Measurements from ENCODE around the gene ANKRD30BL. TPM values are rescaled to one million over a fixed set of nuclear protein-coding genes. Genes with fewer than 3 reads are reported as not detected.
"Not testable (repeated sequence)": the region's sequence is repeated elsewhere in the genome, so short reads cannot be mapped to it uniquely, and the experiment has no call there.

Gene ANKRD30BL, protein sequence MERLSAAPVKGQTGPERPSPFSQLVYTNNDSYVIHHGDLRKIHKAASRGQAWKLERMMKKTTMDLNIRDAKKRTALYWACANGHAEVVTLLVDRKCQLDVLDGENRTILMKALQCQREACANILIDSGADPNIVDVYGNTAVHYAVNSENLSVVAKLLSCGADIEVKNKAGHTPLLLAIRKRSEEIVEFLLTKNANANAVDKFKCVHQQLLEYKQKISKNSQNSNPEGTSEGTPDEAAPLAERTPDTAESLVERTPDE
- under 1 TPM in 1 of 7 donors, not detected in 6; 0.60 TPM for total RNA-seq
- polyA plus RNA-seq = under 1 TPM; 0.06 to 0.26 (median 0.18) TPM
- long read RNA-seq, donor 1 = 0 reads
- long read RNA-seq, donor 2 = 0 reads

DNA sequence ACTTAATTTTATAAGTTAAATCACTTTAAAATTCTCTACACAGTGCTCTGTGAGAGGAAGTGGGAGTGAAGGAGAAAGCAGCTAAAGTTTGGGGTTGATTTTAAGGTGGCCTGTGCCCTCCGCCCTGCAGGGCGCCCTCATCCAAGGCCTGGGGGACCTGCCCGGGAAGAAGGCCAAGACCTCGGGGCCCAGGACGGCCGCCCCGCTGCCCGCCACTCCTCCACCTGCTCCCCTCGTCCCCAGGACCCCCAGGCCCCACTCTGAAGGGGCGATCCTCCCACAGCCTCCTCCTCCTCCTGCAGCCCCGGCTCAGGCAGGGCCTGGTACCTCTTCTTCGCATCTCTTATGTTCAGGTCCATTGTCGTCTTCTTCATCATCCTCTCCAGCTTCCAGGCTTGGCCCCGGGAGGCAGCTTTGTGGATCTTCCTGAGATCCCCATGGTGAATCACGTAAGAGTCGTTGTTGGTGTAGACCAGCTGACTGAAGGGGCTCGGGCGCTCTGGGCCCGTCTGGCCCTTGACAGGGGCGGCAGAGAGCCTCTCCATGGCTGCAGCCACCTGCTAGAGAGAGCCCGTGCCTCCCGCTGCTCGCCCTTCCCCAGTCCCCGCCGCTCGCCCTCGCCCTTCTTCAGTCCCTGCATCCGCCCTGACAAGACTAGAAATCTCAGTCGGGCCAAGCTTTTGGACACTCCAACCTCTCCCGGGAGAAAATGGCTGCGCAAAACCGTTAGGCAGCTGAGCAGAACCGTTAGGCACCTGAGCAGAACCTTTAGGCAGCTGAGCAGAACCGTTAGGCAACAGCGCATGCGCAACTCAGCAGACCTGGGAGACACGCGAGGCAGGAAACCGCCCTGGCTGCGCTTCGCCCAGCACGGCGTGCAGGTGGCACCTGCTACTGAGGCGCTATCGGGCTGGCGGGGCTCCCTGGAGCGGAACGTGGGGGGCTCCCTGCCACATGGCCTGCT lies at the start of gene ANKRD30BL:
Gene ANKRD30BL, minus strand, starts transcription at position 792 of the 964 bp plus-strand sequence. Its CDS starts 247 bp downstream, at position 545.
- H3K9me3 ChIP-seq; H3K36me3 ChIP-seq; intact Hi-C loops (cut with DNase I; ENCODE audit: low total_unique reads); H3K4me1 ChIP-seq; H3K4me3 ChIP-seq; DNase-seq; H3K27me3 ChIP-seq (replicated peaks in 1 of 7); H3K27ac ChIP-seq: not testable (repeated sequence)
- WGBS, 5 donors = 84 to 95% (median 87%) methylated on average over 35 to 48 of the region's 48 CpGs

DNA sequence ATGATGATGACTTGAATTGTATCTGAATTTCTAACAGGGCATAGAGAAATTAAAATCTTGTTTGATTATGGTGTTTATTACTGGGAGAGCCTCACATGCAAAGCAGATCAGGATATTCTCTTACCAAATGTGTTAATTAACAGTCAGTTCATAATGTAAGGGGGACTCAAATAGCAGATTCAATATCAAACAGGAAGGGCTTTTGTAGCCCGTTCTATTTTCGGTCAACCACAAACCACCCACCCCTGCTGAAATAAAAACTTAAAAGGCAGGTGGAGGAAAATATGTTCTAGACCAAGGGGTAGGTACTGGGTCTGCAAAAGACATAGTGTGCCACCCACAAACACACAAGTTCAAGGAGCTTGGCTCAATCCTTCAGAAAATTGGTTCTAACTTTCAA lies 41.1 kb upstream of the ANKRD30BL start:
- H3K36me3 ChIP-seq; H3K27ac ChIP-seq; intact Hi-C loops (cut with DNase I; ENCODE audit: low total_unique reads); H3K4me3 ChIP-seq; DNase-seq; H3K4me1 ChIP-seq; H3K27me3 ChIP-seq (replicated peaks in 1 of 7); H3K9me3 ChIP-seq: not testable (repeated sequence)
- 16 to 58% (median 52%) methylated on average over 2 of the region's 2 CpGs for WGBS, 5 donors

DNA sequence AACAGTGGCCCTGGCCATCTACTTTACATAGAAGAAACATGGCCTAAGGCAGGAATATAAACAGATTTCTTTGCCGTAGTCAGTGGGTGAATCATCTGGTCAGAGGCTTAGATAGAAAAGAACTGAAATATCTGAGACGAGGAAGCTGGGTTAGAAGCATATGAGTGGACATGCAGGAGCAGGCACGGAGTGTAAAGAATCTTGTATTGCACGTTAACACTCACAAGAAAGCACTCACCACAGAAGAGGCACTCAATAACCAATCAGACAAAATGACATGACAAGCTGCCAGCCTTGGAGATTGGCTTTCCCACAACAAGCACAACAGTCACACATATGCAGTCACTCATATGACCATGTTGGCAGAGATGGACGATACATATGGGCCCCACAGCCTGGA lies 31.1 kb upstream of the ANKRD30BL start:
- WGBS, 5 donors = 74 to 93% (median 82%) methylated on average over 5 of the region's 5 CpGs
- H3K9me3 ChIP-seq; H3K4me3 ChIP-seq; H3K36me3 ChIP-seq; DNase-seq; H3K27ac ChIP-seq; intact Hi-C loops (cut with DNase I; ENCODE audit: low total_unique reads); H3K27me3 ChIP-seq (replicated peaks in 1 of 7); H3K4me1 ChIP-seq: not testable (repeated sequence)

DNA sequence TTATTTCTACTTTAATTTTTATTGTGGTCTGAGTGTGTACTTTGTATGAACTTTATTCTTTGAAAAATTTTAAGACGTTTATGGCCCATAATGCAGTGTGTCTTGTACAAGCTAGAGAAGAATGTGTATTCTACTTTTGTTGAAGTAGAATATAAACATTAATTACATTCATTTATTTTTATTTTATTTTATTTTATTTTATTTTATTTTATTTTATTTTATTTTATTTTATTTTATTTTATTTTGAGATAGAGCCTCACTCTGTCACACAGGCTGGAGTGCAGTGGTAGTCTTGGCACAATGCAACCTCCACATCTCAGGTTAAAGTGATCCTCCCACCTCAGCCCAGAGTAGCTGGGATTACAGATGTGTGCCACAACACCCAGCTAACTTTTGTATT lies 5.3 kb upstream of the ANKRD30BL start:
- WGBS, 5 donors = 50 to 81% (median 80%) methylated on average over 1 of the region's 1 CpG
- H3K9me3 ChIP-seq = not testable (repeated sequence)

DNA sequence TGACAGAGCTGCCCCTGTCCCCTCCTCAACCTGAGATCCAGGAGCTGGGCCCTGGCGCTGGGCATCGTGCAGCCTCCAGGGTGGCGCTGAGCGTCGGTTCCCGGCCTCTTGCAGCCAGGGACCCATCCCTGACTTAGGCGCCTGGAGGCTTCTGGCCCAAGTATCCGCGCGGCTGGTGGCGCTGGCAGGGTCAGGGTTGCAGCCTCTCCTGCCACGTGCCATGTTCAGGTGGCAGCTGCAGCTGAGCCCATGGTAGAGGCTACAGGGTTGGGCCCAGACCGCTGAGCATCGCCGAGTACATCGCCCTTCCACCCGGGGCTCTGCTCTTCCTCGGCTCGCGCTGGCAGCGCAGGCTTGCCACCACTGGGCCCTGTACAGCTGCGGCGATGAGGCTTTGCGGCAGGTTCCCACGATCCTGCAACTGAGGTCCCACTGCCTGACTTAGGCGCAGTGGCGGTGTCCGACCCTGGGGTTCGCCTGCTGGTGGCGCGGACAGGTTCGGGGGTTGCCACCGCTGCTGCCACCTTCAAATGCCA lies 441 bp upstream of the ANKRD30BL start:
- H3K36me3 ChIP-seq; H3K27me3 ChIP-seq (replicated peaks in 1 of 7); H3K27ac ChIP-seq; H3K4me3 ChIP-seq; H3K9me3 ChIP-seq; H3K4me1 ChIP-seq; DNase-seq; intact Hi-C loops (cut with DNase I; ENCODE audit: low total_unique reads): not testable (repeated sequence)
- 87 to 98% (median 92%) methylated on average over 7 to 33 of the region's 33 CpGs for WGBS, 5 donors

More for the DNA sequence above, 5.3 kb upstream of the ANKRD30BL start:
- H3K27ac ChIP-seq; H3K4me3 ChIP-seq; H3K27me3 ChIP-seq (replicated peaks in 1 of 7); H3K36me3 ChIP-seq; H3K4me1 ChIP-seq; DNase-seq; intact Hi-C loops (cut with DNase I; ENCODE audit: low total_unique reads): not testable (repeated sequence)

DNA sequence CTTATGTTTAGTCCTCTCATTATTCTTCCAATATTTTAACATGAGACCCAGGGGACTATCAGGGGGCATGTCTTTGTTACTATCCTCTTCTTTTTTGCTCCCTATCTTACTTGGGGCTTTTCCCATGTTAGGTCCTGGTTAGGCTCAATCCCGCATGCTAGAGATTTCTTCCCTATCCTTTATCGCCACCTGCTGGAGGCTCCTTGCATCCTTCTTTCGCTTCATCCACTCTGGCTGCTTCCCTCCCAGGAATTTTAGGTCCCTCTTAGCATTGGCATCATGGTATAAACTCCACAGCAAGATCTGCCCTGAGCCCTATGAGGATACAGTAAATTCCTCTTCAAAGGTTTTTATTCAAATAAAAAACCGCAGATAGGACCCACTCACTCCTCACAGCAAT lies 15.0 kb downstream of the ANKRD30BL start:
- 6 to 11% (median 9%) methylated on average over 4 of the region's 4 CpGs for WGBS, 5 donors
- intact Hi-C loops (cut with DNase I; ENCODE audit: low total_unique reads); H3K9me3 ChIP-seq; H3K4me1 ChIP-seq; H3K4me3 ChIP-seq; H3K27me3 ChIP-seq (replicated peaks in 1 of 7); H3K27ac ChIP-seq; DNase-seq; H3K36me3 ChIP-seq: not testable (repeated sequence)
- TF ChIP-seq, protein P1, sequence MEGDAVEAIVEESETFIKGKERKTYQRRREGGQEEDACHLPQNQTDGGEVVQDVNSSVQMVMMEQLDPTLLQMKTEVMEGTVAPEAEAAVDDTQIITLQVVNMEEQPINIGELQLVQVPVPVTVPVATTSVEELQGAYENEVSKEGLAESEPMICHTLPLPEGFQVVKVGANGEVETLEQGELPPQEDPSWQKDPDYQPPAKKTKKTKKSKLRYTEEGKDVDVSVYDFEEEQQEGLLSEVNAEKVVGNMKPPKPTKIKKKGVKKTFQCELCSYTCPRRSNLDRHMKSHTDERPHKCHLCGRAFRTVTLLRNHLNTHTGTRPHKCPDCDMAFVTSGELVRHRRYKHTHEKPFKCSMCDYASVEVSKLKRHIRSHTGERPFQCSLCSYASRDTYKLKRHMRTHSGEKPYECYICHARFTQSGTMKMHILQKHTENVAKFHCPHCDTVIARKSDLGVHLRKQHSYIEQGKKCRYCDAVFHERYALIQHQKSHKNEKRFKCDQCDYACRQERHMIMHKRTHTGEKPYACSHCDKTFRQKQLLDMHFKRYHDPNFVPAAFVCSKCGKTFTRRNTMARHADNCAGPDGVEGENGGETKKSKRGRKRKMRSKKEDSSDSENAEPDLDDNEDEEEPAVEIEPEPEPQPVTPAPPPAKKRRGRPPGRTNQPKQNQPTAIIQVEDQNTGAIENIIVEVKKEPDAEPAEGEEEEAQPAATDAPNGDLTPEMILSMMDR (IDR thresholded peaks at IDR 0.05 in 8 of 11, conservative IDR thresholded peaks at IDR 0.05 in 3 of 11) = peak in 10 of 11 experiments; percentile 15 to 65 (median 55)

Small RNA genes within 50 kb of the gene (small RNA-seq; reads per million reads assigned to genes)
- gene RNU6-1132P = 0 reads per million in 4 donors

Data from spleen (tissue), 13 donors.